HepG2 (cell line): ENCODE data around the gene TFEC. TPM values are rescaled to one million over a fixed set of nuclear protein-coding genes. Genes with fewer than 3 reads are reported as not detected.

Source experiments
- ATAC-seq: fragments of 200-7000 bp; cut with Tn5 transposase; 3 replicates; pipeline ENCODE4 v1.9.1; 2020; ENCODE audit warnings: mild to moderate bottlenecking, moderate library complexity
- BruUV-seq: library from RNA; stranded (reverse); fragments of 400-500 nt; replicated peaks from 2 replicates; lab custom pipeline; 2021; lab: Mats Ljungman, UMichigan
- CTCF ChIA-PET: fragments of 300-600 bp; formaldehyde crosslinking; extraction: SDS; loops from one replicate; lab custom pipeline; 2021; ENCODE audit warnings: low total read pairs, inconsistent platforms, low intra/inter-chr PET ratio; lab: Yijun Ruan, JAX
- POLR2A ChIA-PET: fragments of 350-600 bp; sonication (Branson Sonifier 250); formaldehyde crosslinking; loops from one replicate; lab custom pipeline; 2020; ENCODE audit warnings: antibody characterized with exemption, inconsistent platforms; lab: Yijun Ruan, JAX
- DNase-seq: peaks from one replicate; pipeline ENCODE4 v3.0.0-alpha.2; 2015; ENCODE audit warnings: low spot score
- FAIRE-seq: peaks from 3 replicates; lab custom pipeline; 2011; peaks lifted over from hg19 to GRCh38; lab: Jason Lieb, UNC
- H2AFZ ChIP-seq: one replicate; pipeline ENCODE4 v1.6.1; 2011; ENCODE audit warnings: low read length, inconsistent platforms
- H3K27ac ChIP-seq: fragments of 300-600 bp; 3 replicates; pipeline ENCODE4 v1.8.0; 2011; ENCODE audit warnings: mixed run types, mild to moderate bottlenecking, mixed read lengths, low read length, inconsistent platforms; ENCODE audit not compliant: insufficient read depth; ENCODE audit errors: extremely low read length
- H3K27me3 ChIP-seq, 2 experiments: fragments of 200-600 bp in 1 of 2; 2 replicates in 1 of 2; 3 replicates in 1 of 2; pipeline versions ENCODE4 v1.6.0 to v1.8.0; 2011; ENCODE audit warnings: low read length in 2 of 2, mild to moderate bottlenecking in 2 of 2, moderate library complexity in 2 of 2, inconsistent platforms in 1 of 2; ENCODE audit not compliant: insufficient read depth in 2 of 2, control insufficient read depth in 1 of 2
- H3K36me3 ChIP-seq, 2 experiments: fragments of 200-600 bp in 1 of 2; replicated peaks in 1 of 2; 2 replicates in 1 of 2; 3 replicates in 1 of 2; pipeline versions ENCODE4 v1.5.1 to v1.8.0; 2011; ENCODE audit warnings: low read length in 2 of 2, inconsistent platforms in 1 of 2; ENCODE audit not compliant: insufficient read depth in 2 of 2, control insufficient read depth in 1 of 2
- H3K4me1 ChIP-seq: 2 replicates; pipeline ENCODE4 v1.5.1; 2012; ENCODE audit warnings: low read length, inconsistent platforms; ENCODE audit not compliant: insufficient read depth
- H3K4me2 ChIP-seq: 2 replicates; pipeline ENCODE4 v1.6.0; 2011; ENCODE audit warnings: low read depth, low read length, inconsistent platforms
- H3K4me3 ChIP-seq, 3 experiments: fragments of 200-600 bp in 1 of 3; sonication (generic), shearing (Covaris generic) in 1 of 3; replicated peaks in 1 of 3; 2 replicates each; pipeline ENCODE4 v1.5.1; 2011 to 2016; ENCODE audit warnings: low read length in 3 of 3, inconsistent platforms in 2 of 3, low read depth in 2 of 3, mild to moderate bottlenecking in 2 of 3, control low read depth in 1 of 3, mixed read lengths in 1 of 3; ENCODE audit not compliant: insufficient read depth in 1 of 3
- H3K79me2 ChIP-seq: one replicate; pipeline ENCODE4 v1.6.1; 2011; ENCODE audit warnings: low read length, inconsistent platforms; ENCODE audit not compliant: insufficient read depth
- H3K9ac ChIP-seq: 2 replicates; pipeline ENCODE4 v1.6.0; 2011; ENCODE audit warnings: mild to moderate bottlenecking, low read depth, low read length, inconsistent platforms; ENCODE audit not compliant: insufficient read depth
- H3K9me3 ChIP-seq: 2 replicates; pipeline ENCODE4 v1.5.1; 2012; ENCODE audit warnings: mild to moderate bottlenecking, low read length
- H4K20me1 ChIP-seq: 2 replicates; pipeline ENCODE4 v1.6.0; 2011; ENCODE audit warnings: inconsistent platforms, mild to moderate bottlenecking, low read length, moderate library complexity; ENCODE audit not compliant: insufficient read depth
- BCL6 ChIP-seq: IDR thresholded peaks from 2 replicates; pipeline ENCODE4 v1.6.1; 2016; ENCODE audit warnings: missing genetic modification reagents, missing compliant biosample characterization
- HNRNPUL1 ChIP-seq: fragments of 200-400 bp; formaldehyde crosslinking; IDR thresholded peaks from 2 replicates; pipeline ENCODE4 v1.6.1; 2017; ENCODE audit warnings: low read depth, mild to moderate bottlenecking, low read length, moderate library complexity
- KDM2A ChIP-seq: sonication (generic); formaldehyde crosslinking; IDR thresholded peaks from 2 replicates; pipeline ENCODE4 v1.4.0; 2020; ENCODE audit warnings: low read depth, missing genetic modification reagents, borderline replicate concordance
- MAF1 ChIP-seq: sonication (generic); formaldehyde crosslinking; IDR thresholded peaks from 2 replicates; pipeline ENCODE4 v1.5.0; 2020; ENCODE audit warnings: missing genetic modification reagents, borderline replicate concordance
- NCOR1 ChIP-seq: fragments of 200-600 bp; sonication (generic); IDR thresholded peaks from 2 replicates; pipeline ENCODE4 v1.7.0; 2017; ENCODE audit warnings: antibody characterized with exemption, low read length, borderline replicate concordance
- NFIB ChIP-seq: sonication (generic); formaldehyde crosslinking; IDR thresholded peaks from 2 replicates; pipeline ENCODE4 v1.9.0; 2021; ENCODE audit warnings: missing genetic modification reagents, mild to moderate bottlenecking, borderline replicate concordance
- TARDBP ChIP-seq: sonication (generic); formaldehyde crosslinking; IDR thresholded peaks from 2 replicates; pipeline ENCODE4 v1.8.0; 2022; ENCODE audit warnings: mild to moderate bottlenecking, missing genetic modification reagents
- TP53 ChIP-seq: sonication (generic); formaldehyde crosslinking; conservative IDR thresholded peaks from 2 replicates; pipeline ENCODE4 v1.4.0; 2020; ENCODE audit warnings: missing genetic modification reagents
- ZNF83 ChIP-seq: sonication (generic); formaldehyde crosslinking; IDR thresholded peaks from 2 replicates; pipeline ENCODE4 v1.4.0; 2020; ENCODE audit warnings: missing genetic modification reagents, mild to moderate bottlenecking, borderline replicate concordance
- WGBS: methylation state at CpG from one replicate; pipeline ENCODE4 v1.1.6; 2017; ENCODE audit warnings: low lambda C conversion rate; 5-methylcytosine and 5-hydroxymethylcytosine counted together
- in situ Hi-C: cut with HindIII; loops from 2 replicates; pipeline ENCODE4 v1.10.0; 2017; ENCODE audit warnings: low pct_unique_long_range_greater_than_20kb; ENCODE audit not compliant: extremely low pct_ligation_motif_present
- intact Hi-C: fragments of 100-400 bp; cut with micrococcal nuclease; formaldehyde crosslinking; loops from one replicate; pipeline ENCODE4 v1.10.0; 2022; ENCODE audit not compliant: unreplicated experiment
- polyA plus RNA-seq, 8 experiments: library from polyadenylated mRNA; depleted of rRNA in 3 of 8; stranded (reverse) in 7 of 8; unstranded in 1 of 8; fragments of >200 nt; fragmentation: Illumina TruSeq in 4 of 8; extraction: Trizol in 4 of 8; gene quantifications; 2 replicates each; pipeline versions ENCODE4 v1.2.1 to v1.2.3, GENCODE V29; 2011 to 2016; ENCODE audit warnings: low read depth in 4 of 8, missing spikeins in 1 of 8, mixed read lengths in 1 of 8; ENCODE audit not compliant: insufficient read depth in 1 of 8
- total RNA-seq, 5 experiments: library from RNA; depleted of rRNA; stranded (reverse); fragments of >200 nt; fragmentation: Illumina TruSeq; extraction: Trizol; gene quantifications; 2 replicates each; pipeline ENCODE4 v1.2.3, GENCODE V29; 2016; ENCODE audit warnings: low read depth in 1 of 5
- TF ChIP-seq, protein P1 (sequence below): sonication (generic); formaldehyde crosslinking; IDR thresholded peaks from 2 replicates; pipeline ENCODE4; 2020; ENCODE audit warnings: missing genetic modification reagents, mild to moderate bottlenecking, borderline replicate concordance
- TF ChIP-seq, protein P2 (sequence below): sonication (generic); formaldehyde crosslinking; IDR thresholded peaks from 2 replicates; pipeline ENCODE4 v1.4.0; 2020; ENCODE audit warnings: missing genetic modification reagents; ENCODE audit errors: not compliant biosample characterization
- TF ChIP-seq, protein P3 (sequence below), 2 experiments: sonication (generic) in 1 of 2; formaldehyde crosslinking in 1 of 2; IDR thresholded peaks; 2 replicates each; pipeline versions ENCODE4 v1.5.1 to v1.6.1; 2011 to 2020; ENCODE audit warnings: borderline replicate concordance in 1 of 2, low read depth in 1 of 2, low read length in 1 of 2, mild to moderate bottlenecking in 1 of 2, missing genetic modification reagents in 1 of 2, moderate library complexity in 1 of 2

TFEC gene
- total and polyA plus RNA-seq, 2 of the 13 experiments (the other 11 are each of a cell fraction or from before 2014, with no cell fraction given): not detected

DNA sequence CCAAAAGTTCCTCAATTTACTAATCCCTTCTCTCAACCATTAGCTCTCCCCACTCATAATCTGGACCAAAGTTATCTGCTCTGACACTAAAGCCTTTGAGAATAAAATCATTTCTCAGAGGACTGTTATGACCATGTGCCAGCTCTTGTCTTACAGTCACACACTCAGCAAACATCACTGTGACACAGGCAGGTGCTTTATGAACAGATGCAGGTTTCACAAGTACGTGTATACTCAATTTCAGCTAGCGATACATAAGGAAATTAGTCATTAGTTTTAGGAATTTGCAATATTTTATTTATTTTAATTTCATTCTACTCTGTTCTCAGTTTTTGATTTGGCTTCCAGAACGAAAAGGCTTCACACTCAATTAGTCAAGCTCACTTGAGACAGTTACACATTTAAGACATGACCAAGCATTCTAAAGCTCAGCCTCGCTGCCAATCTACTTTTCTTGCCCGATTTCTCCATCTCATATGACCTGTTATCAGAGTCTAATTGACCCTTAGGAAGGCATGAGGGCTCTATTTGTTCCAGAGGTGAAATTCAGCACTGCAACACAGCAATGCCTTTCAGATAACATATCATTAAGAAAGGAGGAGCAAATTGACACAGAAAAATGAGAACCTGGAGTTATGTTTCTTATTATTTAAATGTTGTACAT lies 76.8 kb downstream of the TFEC start:
- in situ Hi-C loops: no loop called here
- 2% methylated on average over 5 of the region's 5 CpGs for WGBS
- H3K9ac ChIP-seq: no peak overlapping the region
- ChIA-PET CTCF (no interaction called here), POLR2A (no interaction called here)
- no peak overlapping the region for H3K4me3 ChIP-seq
- H3K4me2 ChIP-seq: no peak overlapping the region
- H3K79me2 ChIP-seq: no peaks in the 10 kb centered on the region
- H2AFZ ChIP-seq: no peak overlapping the region
- DNase-seq (no peak), FAIRE-seq (no peak), ATAC-seq (no peak)
- H3K27ac ChIP-seq: no peak overlapping the region
- no peaks in the 10 kb centered on the region for H4K20me1 ChIP-seq
- no TSS peak for BruUV-seq
- H3K4me1 ChIP-seq: no peaks in the 10 kb centered on the region
- no peaks in the 10 kb centered on the region for H3K9me3 ChIP-seq
- intact Hi-C loops: no loop called here
- no peaks in the 10 kb centered on the region for H3K36me3 ChIP-seq
- no peaks in the 10 kb centered on the region for H3K27me3 ChIP-seq
- TF ChIP-seq, protein P1, sequence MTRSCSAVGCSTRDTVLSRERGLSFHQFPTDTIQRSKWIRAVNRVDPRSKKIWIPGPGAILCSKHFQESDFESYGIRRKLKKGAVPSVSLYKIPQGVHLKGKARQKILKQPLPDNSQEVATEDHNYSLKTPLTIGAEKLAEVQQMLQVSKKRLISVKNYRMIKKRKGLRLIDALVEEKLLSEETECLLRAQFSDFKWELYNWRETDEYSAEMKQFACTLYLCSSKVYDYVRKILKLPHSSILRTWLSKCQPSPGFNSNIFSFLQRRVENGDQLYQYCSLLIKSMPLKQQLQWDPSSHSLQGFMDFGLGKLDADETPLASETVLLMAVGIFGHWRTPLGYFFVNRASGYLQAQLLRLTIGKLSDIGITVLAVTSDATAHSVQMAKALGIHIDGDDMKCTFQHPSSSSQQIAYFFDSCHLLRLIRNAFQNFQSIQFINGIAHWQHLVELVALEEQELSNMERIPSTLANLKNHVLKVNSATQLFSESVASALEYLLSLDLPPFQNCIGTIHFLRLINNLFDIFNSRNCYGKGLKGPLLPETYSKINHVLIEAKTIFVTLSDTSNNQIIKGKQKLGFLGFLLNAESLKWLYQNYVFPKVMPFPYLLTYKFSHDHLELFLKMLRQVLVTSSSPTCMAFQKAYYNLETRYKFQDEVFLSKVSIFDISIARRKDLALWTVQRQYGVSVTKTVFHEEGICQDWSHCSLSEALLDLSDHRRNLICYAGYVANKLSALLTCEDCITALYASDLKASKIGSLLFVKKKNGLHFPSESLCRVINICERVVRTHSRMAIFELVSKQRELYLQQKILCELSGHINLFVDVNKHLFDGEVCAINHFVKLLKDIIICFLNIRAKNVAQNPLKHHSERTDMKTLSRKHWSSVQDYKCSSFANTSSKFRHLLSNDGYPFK: no peak
- TF ChIP-seq TARDBP (no peak), NCOR1 (no peak)

DNA sequence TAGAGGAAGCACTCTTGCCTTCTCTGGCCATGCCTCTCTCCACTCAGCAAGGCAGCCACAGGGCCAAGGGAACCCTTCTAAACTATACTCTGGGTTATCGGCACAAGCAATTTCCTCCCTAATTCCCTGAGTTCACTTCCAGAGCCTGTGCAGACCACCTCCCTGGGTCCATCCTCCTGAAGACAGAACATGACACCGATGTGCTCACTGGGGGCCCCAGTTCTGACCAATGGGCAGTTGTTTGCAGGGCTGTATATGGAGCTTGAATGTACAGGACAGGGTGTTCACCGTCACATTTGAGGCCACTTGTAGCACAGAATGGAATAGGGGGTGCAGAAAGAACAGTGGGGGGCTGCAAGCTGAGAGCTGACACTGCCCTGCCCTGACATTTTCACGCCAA lies 77.7 kb downstream of the TFEC start:
- H3K79me2 ChIP-seq: no peaks in the 10 kb centered on the region
- H4K20me1 ChIP-seq: no peaks in the 10 kb centered on the region
- no peaks in the 10 kb centered on the region for H3K9me3 ChIP-seq
- no peak for FAIRE-seq
- CTCF ChIA-PET: no interaction called here
- no peak for DNase-seq
- no peak overlapping the region for H3K4me2 ChIP-seq
- H3K9ac ChIP-seq: no peak overlapping the region
- in situ Hi-C loops (no loop called here), intact Hi-C loops (no loop called here)
- BruUV-seq: no TSS peak
- H3K27ac ChIP-seq: no peak overlapping the region
- H2AFZ ChIP-seq: no peak overlapping the region
- POLR2A ChIA-PET: no interaction called here
- H3K36me3 ChIP-seq: no peaks in the 10 kb centered on the region
- H3K27me3 ChIP-seq: no peaks in the 10 kb centered on the region
- ATAC-seq: no peak
- no peaks in the 10 kb centered on the region for H3K4me1 ChIP-seq
- WGBS: 0% methylated on average over 3 of the region's 4 CpGs
- H3K4me3 ChIP-seq: no peak overlapping the region
- TF ChIP-seq TP53 (no peak), KDM2A (CRISPR knock-in tag) (no peak), BCL6 (no peak), HNRNPUL1 (no peak), MAF1 (CRISPR knock-in tag) (no peak), ZNF83 (CRISPR knock-in tag) (no peak), NFIB (CRISPR knock-in tag) (no peak)
- TF ChIP-seq, protein P2, sequence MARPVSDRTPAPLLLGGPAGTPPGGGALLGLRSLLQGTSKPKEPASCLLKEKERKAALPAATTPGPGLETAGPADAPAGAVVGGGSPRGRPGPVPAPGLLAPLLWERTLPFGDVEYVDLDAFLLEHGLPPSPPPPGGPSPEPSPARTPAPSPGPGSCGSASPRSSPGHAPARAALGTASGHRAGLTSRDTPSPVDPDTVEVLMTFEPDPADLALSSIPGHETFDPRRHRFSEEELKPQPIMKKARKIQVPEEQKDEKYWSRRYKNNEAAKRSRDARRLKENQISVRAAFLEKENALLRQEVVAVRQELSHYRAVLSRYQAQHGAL (CRISPR knock-in tag): no peak
- TF ChIP-seq, protein P3, sequence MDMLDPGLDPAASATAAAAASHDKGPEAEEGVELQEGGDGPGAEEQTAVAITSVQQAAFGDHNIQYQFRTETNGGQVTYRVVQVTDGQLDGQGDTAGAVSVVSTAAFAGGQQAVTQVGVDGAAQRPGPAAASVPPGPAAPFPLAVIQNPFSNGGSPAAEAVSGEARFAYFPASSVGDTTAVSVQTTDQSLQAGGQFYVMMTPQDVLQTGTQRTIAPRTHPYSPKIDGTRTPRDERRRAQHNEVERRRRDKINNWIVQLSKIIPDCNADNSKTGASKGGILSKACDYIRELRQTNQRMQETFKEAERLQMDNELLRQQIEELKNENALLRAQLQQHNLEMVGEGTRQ (IDR thresholded peaks at IDR 0.05; ENCODE audit: low read depth, low read length): no peak
- TF ChIP-seq, protein P3 (CRISPR knock-in tag; IDR thresholded peaks at IDR 0.05; ENCODE audit: borderline replicate concordance): no peak
